Activated T-cell treated with anti-CD3 and anti-CD28 coated beads for 48 hours (primary cell): ENCODE results near the gene CLCA1.
"Not testable (repeated sequence)": the region's sequence is repeated elsewhere in the genome, so short reads cannot be mapped to it uniquely, and the experiment has no call there.

Source experiments
- DNase-seq: peaks from one replicate; pipeline ENCODE4 v3.0.0-alpha.2; 2020; ENCODE audit warnings: low read depth

Gene CLCA1

GRCh38 chr1:86461482-86461881, 7.2 kb upstream of the CLCA1 start:
- DNase-seq: no peak

GRCh38 chr1:86464819-86465218, 3.9 kb upstream of the CLCA1 start:
- DNase-seq: no peak

GRCh38 chr1:86466109-86466844, 2.5 kb upstream of the CLCA1 start:
- no peak for DNase-seq

GRCh38 chr1:86466986-86467385, 1.7 kb upstream of the CLCA1 start:
- DNase-seq: no peak

- DNase-seq: no peak
Observed at GRCh38 chr1:86470859-86471258, 2.1 kb downstream of the CLCA1 start.

GRCh38 chr1:86471291-86471690, 2.6 kb downstream of the CLCA1 start:
- no peak for DNase-seq

- no peak for DNase-seq
Observed at GRCh38 chr1:86472152-86472551, 3.4 kb downstream of the CLCA1 start.

GRCh38 chr1:86472767-86473166, 4.0 kb downstream of the CLCA1 start:
- DNase-seq: no peak

- DNase-seq: no peak
Observed at GRCh38 chr1:86477256-86477655, 8.5 kb downstream of the CLCA1 start.

GRCh38 chr1:86477682-86478081, 9.0 kb downstream of the CLCA1 start:
- DNase-seq: no peak

- DNase-seq: no peak
Observed at GRCh38 chr1:86478416-86479156, 9.9 kb downstream of the CLCA1 start.

- no peak for DNase-seq
Observed at GRCh38 chr1:86481966-86482365, 13.2 kb downstream of the CLCA1 start.

GRCh38 chr1:86487131-86487810, 18.5 kb downstream of the CLCA1 start:
- DNase-seq: no peak

- DNase-seq: no peak
Observed at GRCh38 chr1:86487811-86488141, 19.0 kb downstream of the CLCA1 start.

GRCh38 chr1:86489242-86489878, 20.6 kb downstream of the CLCA1 start:
- DNase-seq: no peak

GRCh38 chr1:86491171-86491950, 22.6 kb downstream of the CLCA1 start:
- DNase-seq: no peak

- no peak for DNase-seq
Observed at GRCh38 chr1:86498281-86498680, 29.6 kb downstream of the CLCA1 start.

- no peak for DNase-seq
Observed at GRCh38 chr1:86499987-86500593, 31.4 kb downstream of the CLCA1 start.

GRCh38 chr1:86500714-86501113, 32.0 kb downstream of the CLCA1 start:
- no peak for DNase-seq

GRCh38 chr1:86502125-86502646, 33.5 kb downstream of the CLCA1 start:
- not testable (repeated sequence) for DNase-seq

GRCh38 chr1:86502721-86503405, 34.1 kb downstream of the CLCA1 start:
- DNase-seq: no peak
